ENCODE results near the gene SECISBP2L.
A peak's percentile ranks its signal among the peaks of the same experiment; 100 is the strongest.
"Not testable (repeated sequence)": the region's sequence is repeated elsewhere in the genome, so short reads cannot be mapped to it uniquely, and the experiment has no call there.

The SECISBP2L gene

GRCh38 chr15:48975472-48976419 is 70.5 kb downstream of the SECISBP2L start:
- H3K27ac ChIP-seq (ENCODE audit: low read depth, low read length) = no peak overlapping the region
- H3K4me3 ChIP-seq (ENCODE audit: low read length) = peak overlapping the region; percentile 64
- H3K9me3 ChIP-seq (ENCODE audit: control insufficient read depth, insufficient read depth, low read length) = no peaks in the 10 kb centered on the region
- H4K20me1 ChIP-seq (ENCODE audit: control insufficient read depth, insufficient read depth, low read depth, low read length) = no peaks in the 10 kb centered on the region
- no peaks in the 10 kb centered on the region for H3K9me2 ChIP-seq (replicated peaks; ENCODE audit: control insufficient read depth, low read length)
- H3K4me1 ChIP-seq (ENCODE audit: control insufficient read depth, low read length) = peaks cover 10% of the 10 kb centered on the region
- no peaks in the 10 kb centered on the region for H3K79me2 ChIP-seq (ENCODE audit: control insufficient read depth, low read length)
- peaks cover 4% of the 10 kb centered on the region; the same call in 1 of the 2 replicates for H3K27me3 ChIP-seq (ENCODE audit: control insufficient read depth, low read length)
- H3K36me3 ChIP-seq (ENCODE audit: control insufficient read depth, low read length) = no peaks in the 10 kb centered on the region
- H3F3A ChIP-seq (ENCODE audit: control insufficient read depth, insufficient read depth) = no peaks in the 10 kb centered on the region
- TF ChIP-seq EZH2phosphoT487 (IDR thresholded peaks at IDR 0.05; ENCODE audit: borderline replicate concordance, low read length) = no peak
- peak; percentile 87 for TF ChIP-seq CTCF (IDR thresholded peaks at IDR 0.05; ENCODE audit: low read depth, low read length, poor library complexity, severe bottlenecking)
- peak overlapping the region; percentile 70 for H3K4me2 ChIP-seq (ENCODE audit: low read length)

GRCh38 chr15:48974882-48975281 is 71.4 kb downstream of the SECISBP2L start:
- peaks cover 10% of the 10 kb centered on the region for H3K4me1 ChIP-seq (ENCODE audit: control insufficient read depth, low read length)
- peaks cover 4% of the 10 kb centered on the region; the same call in 1 of the 2 replicates for H3K27me3 ChIP-seq (ENCODE audit: control insufficient read depth, low read length)
- H3F3A ChIP-seq (ENCODE audit: control insufficient read depth, insufficient read depth) = no peaks in the 10 kb centered on the region
- no peaks in the 10 kb centered on the region for H3K9me2 ChIP-seq (replicated peaks; ENCODE audit: control insufficient read depth, low read length)
- no peaks in the 10 kb centered on the region for H3K9me3 ChIP-seq (ENCODE audit: control insufficient read depth, insufficient read depth, low read length)
- H3K79me2 ChIP-seq (ENCODE audit: control insufficient read depth, low read length) = no peaks in the 10 kb centered on the region
- H3K4me2 ChIP-seq (ENCODE audit: low read length) = no peak overlapping the region
- no peak overlapping the region for H3K27ac ChIP-seq (ENCODE audit: low read depth, low read length)
- H3K4me3 ChIP-seq (ENCODE audit: low read length) = no peak overlapping the region
- no peaks in the 10 kb centered on the region for H3K36me3 ChIP-seq (ENCODE audit: control insufficient read depth, low read length)
- no peak for TF ChIP-seq CTCF (IDR thresholded peaks at IDR 0.05; ENCODE audit: low read depth, low read length, poor library complexity, severe bottlenecking)
- TF ChIP-seq EZH2phosphoT487 (IDR thresholded peaks at IDR 0.05; ENCODE audit: borderline replicate concordance, low read length) = no peak
- H4K20me1 ChIP-seq (ENCODE audit: control insufficient read depth, insufficient read depth, low read depth, low read length) = no peaks in the 10 kb centered on the region

- H3K79me2 ChIP-seq (ENCODE audit: control insufficient read depth, low read length) = no peaks in the 10 kb centered on the region
- H3K9me3 ChIP-seq (ENCODE audit: control insufficient read depth, insufficient read depth, low read length) = no peaks in the 10 kb centered on the region
- no peak overlapping the region for H3K4me3 ChIP-seq (ENCODE audit: low read length)
- H3K27ac ChIP-seq (ENCODE audit: low read depth, low read length) = no peak overlapping the region
- no peaks in the 10 kb centered on the region for H3F3A ChIP-seq (ENCODE audit: control insufficient read depth, insufficient read depth)
- TF ChIP-seq EZH2phosphoT487 (IDR thresholded peaks at IDR 0.05; ENCODE audit: borderline replicate concordance, low read length) (no peak), CTCF (IDR thresholded peaks at IDR 0.05; ENCODE audit: low read depth, low read length, poor library complexity, severe bottlenecking) (no peak)
- H3K4me2 ChIP-seq (ENCODE audit: low read length) = no peak overlapping the region
- no peaks in the 10 kb centered on the region for H3K9me2 ChIP-seq (replicated peaks; ENCODE audit: control insufficient read depth, low read length)
- no peaks in the 10 kb centered on the region for H4K20me1 ChIP-seq (ENCODE audit: control insufficient read depth, insufficient read depth, low read depth, low read length)
- H3K4me1 ChIP-seq (ENCODE audit: control insufficient read depth, low read length) = peaks cover 10% of the 10 kb centered on the region
- no peaks in the 10 kb centered on the region for H3K36me3 ChIP-seq (ENCODE audit: control insufficient read depth, low read length)
- H3K27me3 ChIP-seq (ENCODE audit: control insufficient read depth, low read length) = peaks cover 4% of the 10 kb centered on the region; the same call in 1 of the 2 replicates
These were observed 73.3 kb downstream of the SECISBP2L start for GRCh38 chr15:48972750-48973503.

GRCh38 chr15:48970926-48971325 is 75.3 kb downstream of the SECISBP2L start:
- not testable (repeated sequence) for H3K9me2 ChIP-seq (replicated peaks; ENCODE audit: control insufficient read depth, low read length); H3K36me3 ChIP-seq (ENCODE audit: control insufficient read depth, low read length); H3K4me1 ChIP-seq (ENCODE audit: control insufficient read depth, low read length); H4K20me1 ChIP-seq (ENCODE audit: control insufficient read depth, insufficient read depth, low read depth, low read length); H3K4me3 ChIP-seq (ENCODE audit: low read length); H3K4me2 ChIP-seq (ENCODE audit: low read length); H3K9me3 ChIP-seq (ENCODE audit: control insufficient read depth, insufficient read depth, low read length); H3K79me2 ChIP-seq (ENCODE audit: control insufficient read depth, low read length); H3F3A ChIP-seq (ENCODE audit: control insufficient read depth, insufficient read depth); H3K27ac ChIP-seq (ENCODE audit: low read depth, low read length); H3K27me3 ChIP-seq (ENCODE audit: control insufficient read depth, low read length)
